Right lung (tissue), 5 donors: ENCODE data around the gene IL13. TPM values are rescaled to one million over a fixed set of nuclear protein-coding genes. Genes with fewer than 3 reads are reported as not detected.

Source experiments
- DNase-seq, 2 donors: peaks; one replicate each; pipeline ENCODE4 v3.0.0-alpha.2; 2013
- polyA plus RNA-seq, 5 donors: library from polyadenylated mRNA; unstranded; fragments of 120-200 nt; gene quantifications; one replicate each; pipeline versions ENCODE4 v1.2.1 to v1.2.3, GENCODE V29; 2013; ENCODE audit warnings: inconsistent platforms in 1 of 5, low replicate concordance in 1 of 5; ENCODE audit not compliant: insufficient read length in 5 of 5, insufficient read depth in 1 of 5

The IL13 gene
- polyA plus RNA-seq, 5 donors: 0.13 to 0.21 TPM; not detected in 3

DNA sequence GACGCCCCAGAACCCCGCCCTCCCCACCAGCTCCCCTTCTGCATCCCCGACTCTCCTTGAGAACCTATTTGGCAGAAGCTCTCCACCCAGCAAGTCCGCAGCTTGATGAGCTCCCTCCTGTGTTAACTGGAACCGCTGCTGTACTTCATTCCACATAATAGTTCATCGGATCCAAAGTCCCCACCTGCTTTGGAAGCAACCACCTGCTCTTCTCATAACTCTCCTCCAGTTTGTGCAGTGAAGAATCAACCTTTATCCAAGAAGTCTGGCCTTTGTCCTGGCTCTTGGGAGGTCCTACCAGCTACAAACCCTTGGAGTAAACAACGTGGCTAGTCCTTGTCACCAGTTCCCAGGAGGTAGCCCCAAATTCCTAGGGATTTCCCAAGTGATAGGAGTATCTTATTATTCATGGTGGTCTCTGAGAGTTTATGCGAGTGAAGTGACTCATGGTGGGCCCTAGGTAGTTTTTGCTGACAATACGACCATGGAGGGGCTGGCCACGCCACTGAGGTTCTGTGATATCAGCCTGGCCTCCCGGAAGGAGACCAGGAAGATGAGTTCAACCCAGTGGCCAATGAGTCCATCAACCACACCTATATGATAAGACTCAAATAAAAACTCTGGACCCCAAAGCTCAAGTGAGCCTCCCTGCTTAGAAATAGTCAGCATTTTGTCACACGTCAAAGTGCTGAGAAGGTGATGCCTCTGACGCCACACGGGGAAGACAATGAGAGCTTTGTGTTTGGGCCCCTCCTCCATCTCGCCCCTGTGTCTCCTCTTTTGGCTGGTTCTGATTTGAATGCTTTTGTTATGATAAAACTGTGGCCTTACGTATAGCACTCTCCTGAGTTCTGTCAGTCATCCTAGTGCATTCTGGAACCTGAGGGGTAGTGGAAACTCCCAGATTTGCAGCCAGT lies 12.3 kb downstream of the IL13 start:
- no peak for DNase-seq

DNA sequence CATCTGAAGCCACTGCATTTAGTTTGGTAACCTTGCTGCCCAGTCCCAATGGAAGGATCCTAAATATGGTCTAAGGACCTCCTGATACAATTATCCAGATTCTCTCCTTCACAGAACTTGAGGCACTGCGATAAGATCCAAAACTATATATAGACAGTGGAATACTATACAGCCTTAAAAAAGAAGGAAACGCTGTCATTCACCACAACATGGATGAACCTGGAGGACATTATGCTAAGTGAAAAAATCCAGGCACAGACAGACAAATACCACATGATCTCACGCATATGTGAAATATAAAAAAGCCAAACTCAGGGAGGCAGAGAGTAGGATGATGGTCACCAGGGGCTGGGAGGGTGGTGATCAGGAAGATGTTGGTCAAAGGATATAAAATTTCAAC lies 13.0 kb downstream of the IL13 start:
- DNase-seq: no peak

DNA sequence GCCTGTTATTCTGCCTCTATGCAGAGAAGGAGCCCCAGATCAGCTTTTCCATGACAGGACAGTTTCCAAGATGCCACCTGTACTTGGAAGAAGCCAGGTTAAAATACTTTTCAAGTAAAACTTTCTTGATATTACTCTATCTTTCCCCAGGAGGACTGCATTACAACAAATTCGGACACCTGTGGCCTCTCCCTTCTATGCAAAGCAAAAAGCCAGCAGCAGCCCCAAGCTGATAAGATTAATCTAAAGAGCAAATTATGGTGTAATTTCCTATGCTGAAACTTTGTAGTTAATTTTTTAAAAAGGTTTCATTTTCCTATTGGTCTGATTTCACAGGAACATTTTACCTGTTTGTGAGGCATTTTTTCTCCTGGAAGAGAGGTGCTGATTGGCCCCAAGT lies 15.5 kb downstream of the IL13 start:
- DNase-seq: no peak

DNA sequence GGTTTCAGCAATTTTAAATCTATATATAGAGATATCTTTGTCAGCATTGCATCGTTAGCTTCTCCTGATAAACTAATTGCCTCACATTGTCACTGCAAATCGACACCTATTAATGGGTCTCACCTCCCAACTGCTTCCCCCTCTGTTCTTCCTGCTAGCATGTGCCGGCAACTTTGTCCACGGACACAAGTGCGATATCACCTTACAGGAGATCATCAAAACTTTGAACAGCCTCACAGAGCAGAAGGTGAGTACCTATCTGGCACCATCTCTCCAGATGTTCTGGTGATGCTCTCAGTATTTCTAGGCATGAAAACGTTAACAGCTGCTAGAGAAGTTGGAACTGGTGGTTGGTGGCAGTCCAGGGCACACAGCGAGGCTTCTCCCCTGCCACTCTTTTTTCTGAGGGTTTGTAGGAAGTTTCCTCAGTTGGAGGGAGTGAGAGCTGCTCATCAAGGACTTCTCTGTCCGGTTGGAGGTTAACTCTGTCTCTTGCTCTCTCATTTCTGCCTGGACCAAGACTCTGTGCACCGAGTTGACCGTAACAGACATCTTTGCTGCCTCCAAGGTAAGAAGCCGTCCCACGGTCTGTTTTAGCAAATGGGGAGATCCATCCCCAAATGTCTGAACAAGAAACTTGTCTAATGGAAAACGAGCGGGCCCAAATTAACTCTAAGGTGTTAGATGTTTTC lies 16.1 kb downstream of the IL13 start, which contains the start of gene IL4:
IL4 (plus strand) TSS at position 51 of the 692 bp plus-strand sequence; CDS start at position 113, 62 bp downstream.
- no peak for DNase-seq

DNA sequence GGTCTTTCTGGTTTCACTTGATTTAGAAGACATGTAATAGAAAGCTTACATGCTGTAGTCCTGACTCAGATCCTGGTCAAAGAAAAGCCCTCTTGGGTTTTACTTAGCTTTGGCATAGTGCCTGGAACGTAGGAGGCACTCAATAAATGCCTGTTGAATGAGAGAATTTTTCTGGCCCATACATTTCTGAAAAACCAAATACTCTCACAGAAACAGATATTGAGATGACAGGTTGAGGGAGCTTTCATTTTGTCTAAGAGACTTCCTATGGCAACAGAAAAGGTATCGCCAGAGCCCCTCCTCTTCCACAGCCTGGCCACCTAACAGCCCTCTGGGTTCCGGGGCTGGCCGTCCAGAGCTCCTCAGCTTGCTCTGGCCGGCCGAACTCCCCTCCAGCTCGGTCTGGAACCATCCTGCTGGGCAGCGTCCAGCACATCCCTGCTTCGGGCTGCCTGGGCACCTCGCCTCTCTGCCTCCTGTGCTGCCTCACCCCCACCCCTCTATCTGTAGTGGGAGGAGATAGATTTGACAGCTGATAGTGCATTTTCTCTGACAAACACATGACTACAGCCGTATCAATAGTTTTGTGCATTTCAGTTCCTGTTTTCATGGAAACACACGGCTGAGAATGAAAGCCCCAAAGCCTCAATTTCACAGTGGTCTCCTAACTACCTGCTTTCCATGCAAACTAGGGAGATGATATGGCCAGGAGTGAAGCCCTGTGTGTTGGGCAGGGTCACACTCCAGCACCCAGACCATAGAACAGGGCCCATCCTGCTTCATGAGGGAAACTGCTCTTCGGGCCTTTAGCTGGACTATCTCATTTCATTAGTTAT lies 16.9 kb downstream of the IL13 start:
- DNase-seq: peak; percentile 36 to 39

DNA sequence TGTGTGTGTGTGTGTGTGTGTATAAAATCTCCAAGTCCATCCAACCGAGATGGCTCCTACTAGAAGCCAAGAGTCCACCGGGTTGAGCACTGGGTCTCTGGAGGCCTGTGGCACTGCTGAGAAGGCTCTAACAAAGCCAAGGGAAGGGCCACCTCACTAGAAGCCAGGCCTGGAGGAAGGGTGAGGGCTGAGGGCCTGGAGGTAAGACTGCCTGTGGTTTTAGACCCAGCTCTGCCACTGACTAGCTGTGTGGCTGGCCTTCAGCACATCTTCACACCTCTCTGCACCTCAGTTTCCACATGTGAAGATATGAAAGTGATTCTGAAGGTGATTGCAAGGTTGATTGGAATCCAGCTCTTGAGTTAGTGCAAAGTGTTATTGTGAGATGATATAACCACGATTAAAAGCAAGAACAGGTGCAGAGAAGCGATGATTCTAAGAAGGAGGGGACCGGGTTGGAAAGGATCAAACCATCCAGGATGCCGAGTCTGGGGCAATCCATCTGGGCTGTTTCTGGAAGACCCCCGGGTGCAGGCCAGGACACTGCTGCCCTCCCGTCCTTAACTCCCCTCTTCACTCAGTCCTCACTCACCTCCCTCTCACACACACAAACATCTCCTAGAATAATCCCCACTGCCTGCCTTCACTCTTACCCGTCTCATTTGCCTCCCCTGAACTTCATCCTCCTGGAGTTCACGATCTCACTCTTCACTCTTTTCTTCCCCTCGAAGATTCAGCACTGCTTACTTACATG lies 18.1 kb downstream of the IL13 start:
- DNase-seq: no peak

DNA sequence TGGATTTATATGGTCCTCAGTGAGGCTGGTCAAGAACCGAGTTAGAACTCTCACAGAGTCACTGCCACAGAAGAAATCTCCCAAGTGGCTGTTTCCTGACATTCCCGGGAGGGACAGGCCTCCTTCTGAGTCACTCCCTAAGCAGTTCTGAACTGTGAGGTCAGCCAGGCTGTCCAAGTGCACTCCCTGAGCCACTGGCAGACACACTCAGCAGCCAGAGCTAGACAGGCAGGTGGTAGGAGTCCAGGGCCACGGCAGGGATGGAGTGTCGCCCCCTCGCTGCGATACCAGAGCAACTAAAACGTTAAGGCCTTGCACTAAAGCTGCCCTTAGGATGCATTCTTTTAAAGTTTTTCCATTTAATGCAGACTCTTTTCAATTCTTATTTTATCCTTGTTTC lies 19.2 kb downstream of the IL13 start:
- no peak for DNase-seq

DNA sequence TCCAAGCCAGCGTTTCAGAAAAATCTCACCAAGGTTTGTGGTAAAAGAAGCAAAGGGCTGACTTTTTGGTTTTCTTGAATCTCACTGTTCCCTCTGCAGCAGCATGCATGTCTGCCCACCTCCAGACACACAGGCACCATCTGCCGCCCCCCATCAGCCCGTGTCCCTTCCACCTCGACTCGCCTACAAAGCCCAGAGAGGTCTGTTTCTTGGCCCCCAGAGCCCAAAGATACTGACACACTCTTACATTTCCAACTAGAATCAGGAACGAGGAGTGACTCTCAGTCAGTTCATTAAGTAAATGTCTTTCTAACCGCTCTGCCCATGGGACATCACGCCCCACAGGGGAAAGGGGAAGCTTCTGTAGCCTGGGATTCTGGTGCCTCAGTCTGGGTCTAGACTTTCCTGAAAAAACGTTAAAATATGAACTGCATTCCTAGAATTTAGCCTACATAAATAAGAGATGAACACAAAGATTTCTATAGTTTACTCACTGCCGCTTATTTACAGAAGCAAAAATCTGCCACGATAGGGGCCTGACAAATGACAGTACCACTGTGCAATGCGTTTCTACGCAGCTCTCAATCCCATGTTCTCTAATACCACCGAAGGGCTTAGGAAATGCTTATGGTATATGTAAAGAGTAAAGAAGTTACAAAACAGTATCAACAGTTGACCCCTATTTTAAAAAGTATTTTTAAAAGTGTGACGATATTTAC lies 19.9 kb downstream of the IL13 start:
- no peak for DNase-seq

DNA sequence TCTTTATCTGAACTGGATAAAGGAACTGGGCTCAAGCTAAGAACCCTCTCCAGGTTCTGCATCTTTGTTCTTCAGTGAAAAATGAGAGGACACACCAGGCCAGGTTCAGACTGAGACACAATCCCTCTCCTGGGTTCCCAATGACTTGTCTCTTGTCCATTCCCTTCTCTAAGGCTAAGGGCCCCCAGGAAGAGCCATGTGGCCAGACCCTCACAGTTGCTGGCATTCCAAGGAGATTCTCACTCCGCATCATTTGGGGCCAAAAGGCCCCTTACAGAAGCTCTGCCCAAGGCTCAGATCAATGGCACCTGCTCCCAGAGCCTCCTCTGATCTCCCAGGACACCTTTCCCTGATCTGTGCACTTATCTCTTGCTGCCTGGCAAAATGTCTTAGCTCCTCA lies 20.8 kb downstream of the IL13 start:
- DNase-seq: no peak

DNA sequence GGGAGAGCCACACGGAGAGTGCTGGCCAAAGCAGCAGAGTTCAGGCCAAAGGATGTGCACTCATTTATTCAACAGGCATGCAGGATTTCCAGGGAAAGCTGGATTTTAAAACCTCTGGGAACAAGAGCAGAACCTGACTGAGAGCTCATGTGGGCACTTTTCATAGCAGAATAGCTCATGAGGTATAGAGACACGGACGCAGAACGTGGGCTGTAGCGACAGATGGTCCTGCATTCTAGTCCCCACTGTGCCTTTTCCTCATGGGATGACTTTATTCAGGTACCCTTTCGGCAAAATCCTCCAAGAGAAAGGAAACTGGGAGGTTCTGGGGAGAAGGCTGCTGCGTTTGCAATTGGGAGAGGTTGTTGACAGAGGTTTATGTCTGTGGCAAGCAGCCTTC lies 21.2 kb downstream of the IL13 start:
- DNase-seq: no peak

DNA sequence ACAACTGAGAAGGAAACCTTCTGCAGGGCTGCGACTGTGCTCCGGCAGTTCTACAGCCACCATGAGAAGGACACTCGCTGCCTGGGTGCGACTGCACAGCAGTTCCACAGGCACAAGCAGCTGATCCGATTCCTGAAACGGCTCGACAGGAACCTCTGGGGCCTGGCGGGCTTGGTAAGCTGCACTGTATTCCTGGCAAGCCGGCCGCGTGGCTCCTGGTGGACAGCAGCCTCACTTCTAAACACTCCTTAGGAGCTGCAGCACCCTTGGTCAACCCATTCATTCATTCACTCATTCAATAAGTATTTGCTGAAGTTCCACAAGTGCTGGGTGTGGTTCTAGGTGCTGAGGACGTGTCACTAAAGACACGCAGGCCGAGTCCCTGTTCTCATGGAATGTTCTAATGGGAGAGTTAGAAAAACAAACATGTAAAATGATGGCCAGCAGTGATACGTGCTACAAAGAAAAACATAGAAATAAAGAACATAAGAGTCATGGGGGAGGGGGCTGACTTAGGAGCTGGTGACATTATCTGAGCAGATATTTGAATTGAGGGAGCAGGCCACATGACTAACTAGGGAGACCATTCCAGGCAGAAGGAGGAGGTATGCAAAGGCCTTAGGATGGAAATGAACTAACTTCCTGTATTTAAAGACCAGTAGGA lies 21.9 kb downstream of the IL13 start:
- DNase-seq: no peak

DNA sequence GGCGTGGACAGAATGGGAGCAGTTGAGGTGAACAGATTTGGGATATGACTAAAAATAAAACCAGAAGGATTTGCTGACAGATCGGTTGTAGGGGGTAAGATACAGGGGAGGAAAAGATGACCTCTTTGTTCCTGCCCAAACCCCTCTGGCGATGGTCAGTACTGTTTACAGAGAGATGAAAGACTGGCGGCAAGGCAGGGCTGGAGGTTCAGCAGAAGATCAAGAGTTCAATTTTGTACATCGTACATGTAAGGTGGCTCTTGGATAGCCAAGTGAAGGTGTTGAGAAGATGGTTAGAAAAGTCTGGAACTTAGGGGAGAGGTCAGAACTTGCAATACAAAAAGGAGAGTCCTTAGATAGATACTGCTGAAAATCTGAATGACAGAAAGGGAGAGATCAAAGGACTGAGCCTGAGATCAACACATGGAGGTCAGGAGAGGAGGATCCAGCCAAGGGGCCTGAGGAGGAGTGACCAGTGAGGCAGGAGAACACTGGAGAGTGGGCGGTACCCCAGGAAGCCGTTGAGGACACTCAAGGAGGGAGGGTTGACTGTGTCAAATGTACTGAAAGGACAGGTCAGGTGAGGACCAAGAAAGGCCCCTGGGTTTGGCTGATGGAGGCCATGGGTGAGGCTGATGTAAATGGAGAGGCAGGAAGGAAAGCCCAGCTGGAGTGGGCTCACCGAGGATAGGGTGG lies 23.0 kb downstream of the IL13 start:
- DNase-seq: no peak

DNA sequence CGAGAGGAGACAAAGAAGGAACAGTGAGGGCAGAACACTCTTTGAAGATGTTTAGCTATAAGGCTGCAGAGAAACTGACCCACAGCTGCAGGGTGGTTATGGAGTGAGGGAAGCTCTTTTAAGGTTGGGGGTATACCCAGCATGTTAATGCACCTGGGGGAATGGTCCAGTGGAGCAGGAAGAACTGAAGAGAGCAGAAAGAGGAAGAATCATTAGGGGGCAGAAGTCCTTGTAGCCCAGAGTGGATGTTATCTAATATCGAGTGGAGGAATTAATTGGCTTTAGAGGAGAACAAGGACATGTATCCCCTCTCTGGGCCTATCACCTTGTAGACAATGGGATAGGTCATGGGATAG lies 23.5 kb downstream of the IL13 start:
- no peak for DNase-seq

DNA sequence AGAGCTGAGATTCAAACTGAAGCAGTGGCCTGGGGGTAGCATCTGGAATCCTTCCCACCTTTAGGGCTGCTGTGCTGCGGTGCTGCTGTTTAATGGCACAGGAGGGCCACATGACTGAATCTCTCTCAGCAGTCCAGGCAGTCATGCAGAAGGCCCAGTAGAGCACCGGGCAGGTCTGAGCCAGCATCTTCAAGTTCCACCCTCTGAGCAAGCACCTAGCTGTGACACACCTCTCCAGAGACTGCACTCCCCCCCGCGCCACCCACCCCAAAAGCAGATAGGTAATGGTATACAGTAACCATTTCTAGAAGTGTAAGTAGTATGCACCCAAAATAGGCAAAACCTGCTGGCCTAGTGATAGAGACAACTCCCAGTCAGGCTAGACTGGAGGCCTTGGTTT lies 24.0 kb downstream of the IL13 start:
- no peak for DNase-seq

DNA sequence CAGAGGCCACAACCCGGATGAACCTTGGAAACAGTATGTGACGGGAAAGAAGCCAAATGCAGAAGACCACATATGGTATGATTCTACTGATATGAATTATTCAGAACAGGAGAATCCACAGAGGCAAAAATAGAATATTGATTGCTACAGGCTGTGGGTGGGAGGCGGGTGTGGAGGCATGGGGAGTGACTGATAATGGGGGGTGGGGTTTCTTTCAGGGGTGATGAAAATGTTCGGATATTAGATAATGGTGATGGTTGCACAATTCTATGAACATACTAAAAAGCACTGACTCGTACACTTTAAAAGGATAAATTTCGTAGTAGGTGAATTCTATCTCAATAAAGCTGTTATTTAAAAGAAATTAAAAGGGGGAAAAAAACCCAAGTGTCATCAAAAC lies 26.5 kb downstream of the IL13 start:
- no peak for DNase-seq

DNA sequence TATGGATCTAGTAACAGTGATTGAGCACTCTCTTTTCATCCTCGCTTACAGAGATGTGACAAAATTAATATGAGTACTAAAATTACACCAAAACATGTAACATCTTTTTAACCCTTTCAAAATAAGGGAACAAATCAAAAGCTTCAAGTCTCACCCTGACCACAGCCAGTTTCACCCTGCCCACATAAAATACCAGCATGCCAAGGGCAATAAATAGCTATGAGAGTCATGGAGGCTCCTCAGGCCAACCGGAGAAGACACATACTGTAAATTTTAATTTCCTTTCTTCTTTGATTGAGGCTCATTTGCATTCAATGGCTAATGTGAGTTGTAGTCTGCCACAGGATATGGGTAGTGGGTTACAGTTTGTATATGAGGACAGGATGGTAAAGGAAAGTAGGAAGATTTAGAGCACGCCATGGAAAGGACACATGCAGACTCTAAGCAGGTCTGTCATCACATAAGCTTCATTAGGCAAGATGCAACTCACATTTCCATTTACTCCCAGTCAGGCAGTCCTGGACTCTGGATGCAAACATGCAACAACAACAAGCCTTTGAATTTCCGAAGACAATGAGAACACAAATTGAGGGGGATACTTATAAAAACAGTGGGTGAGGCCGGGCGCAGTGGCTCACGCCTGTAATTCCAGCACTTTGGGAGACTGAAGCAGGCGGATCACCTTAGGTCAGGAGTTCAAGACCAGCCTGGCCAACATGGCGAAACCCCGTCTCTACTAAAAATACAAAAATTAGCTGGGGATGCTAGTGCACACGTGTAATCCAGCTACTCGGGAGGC lies 27.1 kb downstream of the IL13 start:
- DNase-seq: no peak

DNA sequence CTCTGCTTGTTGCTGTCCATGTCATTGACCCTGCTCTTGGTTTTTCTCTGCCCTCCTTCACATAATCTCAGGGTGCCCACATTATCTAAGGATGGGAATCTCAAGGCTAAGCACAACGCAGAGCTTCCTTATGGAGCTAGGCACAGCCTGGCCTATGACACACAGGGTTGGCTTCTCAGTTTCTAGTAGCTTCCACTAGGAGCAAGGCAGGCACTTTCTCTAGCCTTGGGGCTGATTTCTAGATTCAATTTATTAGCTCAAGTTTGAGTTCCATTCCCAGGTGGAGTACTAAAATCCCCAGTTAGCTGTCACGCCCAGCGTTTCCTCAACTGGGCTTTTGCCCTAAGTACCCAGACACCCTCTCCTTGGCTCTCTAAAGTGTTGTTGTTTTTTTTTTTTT lies 28.2 kb downstream of the IL13 start:
- no peak for DNase-seq

DNA sequence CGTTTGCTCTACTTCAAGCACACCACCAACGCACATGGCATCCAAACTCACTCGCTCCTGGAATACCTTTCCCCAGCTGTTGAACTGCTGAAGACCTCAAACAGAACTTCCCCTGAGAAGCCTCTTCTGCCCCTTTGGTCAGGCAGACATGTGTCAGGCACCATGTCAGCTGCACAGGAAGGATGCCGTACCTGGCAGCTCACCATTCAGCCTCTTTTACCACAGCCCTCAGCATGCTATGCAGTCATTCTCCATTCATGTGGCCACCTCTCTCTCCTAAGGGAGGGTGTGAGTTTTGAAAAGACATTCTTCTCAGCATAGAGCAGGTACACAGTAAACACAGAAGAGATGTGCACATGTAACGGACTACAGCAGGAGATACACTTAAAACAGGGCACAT lies 30.0 kb downstream of the IL13 start:
- DNase-seq: no peak
